OCI-LY3 (cell line): ENCODE results near the gene CFAP54.

Experiments
- CTCF ChIP-seq: fragments of 200-600, 300-600 bp; sonication (generic); IDR thresholded peaks from 2 replicates; pipeline ENCODE4 v1.5.1; 2014; ENCODE audit warnings: antibody characterized with exemption, low read length, low read depth
- EZH2phosphoT487 ChIP-seq: fragments of 200-600 bp; shearing (Covaris generic); IDR thresholded peaks from 2 replicates; pipeline ENCODE4 v1.6.1; 2018; ENCODE audit warnings: antibody characterized with exemption, mixed run types, low read depth

GRCh38 chr12:96471368-96472050, 17.9 kb upstream of the CFAP54 start:
- TF ChIP-seq CTCF: no peak
- no peak for TF ChIP-seq EZH2phosphoT487
